Lung (tissue), 12 donors: Measurements from ENCODE around the gene KCNC1. TPM values are rescaled to one million over a fixed set of nuclear protein-coding genes. Genes with fewer than 3 reads are reported as not detected.

Experiments
- ATAC-seq: fragments of 200-7000 bp; cut with Tn5 transposase; one replicate; pipeline ENCODE4 v1.9.1; 2020; ENCODE audit warnings: moderate number of reproducible peaks; ENCODE audit not compliant: insufficient read depth, low FRiP score
- DNase-seq, 3 donors: peaks; one replicate each; pipeline ENCODE4 v3.0.0-alpha.2; 2013 to 2017
- H3K27ac ChIP-seq, 2 donors: one replicate each; pipeline ENCODE4 v1.5.1; 2013; ENCODE audit warnings: mild to moderate bottlenecking in 2 of 2, moderate library complexity in 2 of 2, control low read depth in 1 of 2, inconsistent platforms in 1 of 2, low read depth in 1 of 2, low read length in 1 of 2
- H3K27me3 ChIP-seq, 3 donors: one replicate each; pipeline ENCODE4 v1.5.1; 2013; ENCODE audit warnings: low read length in 2 of 3; ENCODE audit not compliant: control insufficient read depth in 3 of 3, insufficient read depth in 3 of 3
- H3K36me3 ChIP-seq, 4 donors: one replicate each; pipeline ENCODE4 v1.5.1; 2013; ENCODE audit warnings: low read length in 4 of 4, mild to moderate bottlenecking in 1 of 4, moderate library complexity in 1 of 4; ENCODE audit not compliant: control insufficient read depth in 4 of 4, insufficient read depth in 4 of 4
- H3K4me1 ChIP-seq, 5 donors: one replicate each; pipeline ENCODE4 v1.5.1; 2013; ENCODE audit warnings: low read length in 5 of 5, mild to moderate bottlenecking in 2 of 5, moderate library complexity in 1 of 5; ENCODE audit not compliant: control insufficient read depth in 5 of 5, insufficient read depth in 5 of 5
- H3K4me3 ChIP-seq: one replicate; pipeline ENCODE4 v1.5.1; 2013; ENCODE audit warnings: mild to moderate bottlenecking, control low read depth, moderate library complexity
- H3K9ac ChIP-seq, 2 donors: one replicate each; pipeline ENCODE4 v1.5.1; 2013; ENCODE audit warnings: low read length in 2 of 2, control low read depth in 1 of 2; ENCODE audit not compliant: insufficient read depth in 1 of 2
- H3K9me3 ChIP-seq, 4 donors: one replicate each; pipeline ENCODE4 v1.5.1; 2013; ENCODE audit warnings: low read length in 3 of 4, mild to moderate bottlenecking in 1 of 4, moderate library complexity in 1 of 4; ENCODE audit not compliant: control insufficient read depth in 4 of 4, insufficient read depth in 3 of 4
- WGBS, 2 donors: extraction: QIAGEN DNeasy Blood & Tissue Kit; methylation state at CpG; one replicate each; pipeline ENCODE4 v1.1.7; 2013; 5-methylcytosine and 5-hydroxymethylcytosine counted together
- polyA plus RNA-seq, 2 donors: library from polyadenylated mRNA; stranded (reverse); fragments of 200-250 nt; gene quantifications; one replicate each; pipeline ENCODE4 v1.2.1, GENCODE V29; 2013
- total RNA-seq, 2 donors: library from RNA; depleted of rRNA in 1 of 2; stranded (reverse); fragments of >200 nt in 1 of 2; gene quantifications; one replicate each; pipeline ENCODE4 v1.2.1, GENCODE V29; 2014 to 2021
- TF ChIP-seq, protein P1 (sequence below): IDR thresholded peaks from 2 replicates; pipeline ENCODE4 v1.5.1; 2012; ENCODE audit warnings: mild to moderate bottlenecking; ENCODE audit errors: control extremely low read depth, extremely low read depth
- donor health status: control.
- donor health status: control.
- donor health status: Bipolar disorder and iron deficiency.
- donor health status: healthy.
- donor health status: DM: yes; HTN: yes; CAD: no.

KCNC1 gene
- total and polyA plus RNA-seq, 4 donors: 0.01 TPM; not detected in 3

DNA sequence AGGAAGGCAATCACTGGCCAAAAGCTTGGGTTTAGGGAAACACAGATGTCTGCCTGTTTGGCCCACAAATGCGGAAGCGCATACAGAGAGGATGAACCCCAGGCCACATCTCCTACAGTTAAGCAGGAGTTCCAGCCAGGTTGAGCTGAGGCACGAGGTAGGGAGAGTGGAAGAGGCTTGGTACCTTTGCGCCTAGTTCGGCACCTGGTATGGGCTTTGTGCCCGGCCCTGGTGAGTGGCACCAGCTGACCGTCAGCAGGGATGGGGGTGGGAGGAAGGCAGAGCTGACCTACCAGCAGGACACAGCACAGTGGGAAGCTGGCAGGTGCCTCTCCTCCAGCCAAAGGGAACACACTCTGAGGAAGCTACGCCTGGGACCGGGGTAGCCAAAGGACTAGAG lies 57.6 kb downstream of the KCNC1 start:
- WGBS, 2 donors: 96 to 98% methylated on average over 9 of the region's 9 CpGs
- Histone ChIP-seq H3K36me3 (no peaks in the 10 kb centered on the region), H3K4me1 (peaks cover 0 to 3% (median 0%) of the 10 kb centered on the region in 5 donors), H3K27me3 (no peaks in the 10 kb centered on the region), H3K27ac (no peak overlapping the region), H3K9me3 (no peaks in the 10 kb centered on the region), H3K9ac (no peak overlapping the region), H3K4me3 (no peak overlapping the region)
- ATAC-seq (no peak), DNase-seq (no peak)
- TF ChIP-seq, protein P1, sequence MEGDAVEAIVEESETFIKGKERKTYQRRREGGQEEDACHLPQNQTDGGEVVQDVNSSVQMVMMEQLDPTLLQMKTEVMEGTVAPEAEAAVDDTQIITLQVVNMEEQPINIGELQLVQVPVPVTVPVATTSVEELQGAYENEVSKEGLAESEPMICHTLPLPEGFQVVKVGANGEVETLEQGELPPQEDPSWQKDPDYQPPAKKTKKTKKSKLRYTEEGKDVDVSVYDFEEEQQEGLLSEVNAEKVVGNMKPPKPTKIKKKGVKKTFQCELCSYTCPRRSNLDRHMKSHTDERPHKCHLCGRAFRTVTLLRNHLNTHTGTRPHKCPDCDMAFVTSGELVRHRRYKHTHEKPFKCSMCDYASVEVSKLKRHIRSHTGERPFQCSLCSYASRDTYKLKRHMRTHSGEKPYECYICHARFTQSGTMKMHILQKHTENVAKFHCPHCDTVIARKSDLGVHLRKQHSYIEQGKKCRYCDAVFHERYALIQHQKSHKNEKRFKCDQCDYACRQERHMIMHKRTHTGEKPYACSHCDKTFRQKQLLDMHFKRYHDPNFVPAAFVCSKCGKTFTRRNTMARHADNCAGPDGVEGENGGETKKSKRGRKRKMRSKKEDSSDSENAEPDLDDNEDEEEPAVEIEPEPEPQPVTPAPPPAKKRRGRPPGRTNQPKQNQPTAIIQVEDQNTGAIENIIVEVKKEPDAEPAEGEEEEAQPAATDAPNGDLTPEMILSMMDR: no peak

DNA sequence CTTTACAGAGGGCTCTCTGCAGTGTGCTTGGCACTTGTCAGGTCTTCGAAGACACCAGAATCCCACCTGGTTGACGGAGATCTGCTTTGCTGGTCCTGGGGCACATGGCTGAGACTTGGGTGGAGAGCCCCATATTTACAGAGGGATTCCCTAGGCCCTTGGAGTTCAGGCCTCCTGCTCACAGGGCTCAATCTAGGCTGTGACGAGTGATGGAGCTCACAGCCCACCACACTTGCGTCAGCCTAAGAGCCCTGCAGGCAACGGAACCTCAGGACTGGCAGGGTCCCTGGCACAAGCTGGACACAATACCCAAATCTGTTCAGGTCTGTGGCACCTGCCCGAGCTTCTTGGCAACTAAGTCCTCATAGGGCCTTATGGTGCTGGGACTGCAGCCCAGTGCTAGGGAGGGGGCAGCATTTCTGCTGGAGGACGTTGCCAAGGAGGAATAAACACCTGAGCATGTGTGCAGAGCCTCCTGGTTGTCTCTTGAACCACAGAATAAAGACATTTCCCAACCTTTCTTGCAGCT lies 59.1 kb downstream of the KCNC1 start:
- 87 to 95% methylated on average over 7 of the region's 7 CpGs for WGBS, 2 donors
- H3K27me3 ChIP-seq: no peaks in the 10 kb centered on the region
- no peaks in the 10 kb centered on the region for H3K9me3 ChIP-seq
- H3K4me3 ChIP-seq: no peak overlapping the region
- no peak overlapping the region for H3K27ac ChIP-seq
- H3K36me3 ChIP-seq: no peaks in the 10 kb centered on the region
- no peak for ATAC-seq
- no peak overlapping the region for H3K9ac ChIP-seq
- H3K4me1 ChIP-seq: peaks cover 0 to 3% (median 0%) of the 10 kb centered on the region in 5 donors
- TF ChIP-seq, protein P1: no peak
- no peak for DNase-seq

DNA sequence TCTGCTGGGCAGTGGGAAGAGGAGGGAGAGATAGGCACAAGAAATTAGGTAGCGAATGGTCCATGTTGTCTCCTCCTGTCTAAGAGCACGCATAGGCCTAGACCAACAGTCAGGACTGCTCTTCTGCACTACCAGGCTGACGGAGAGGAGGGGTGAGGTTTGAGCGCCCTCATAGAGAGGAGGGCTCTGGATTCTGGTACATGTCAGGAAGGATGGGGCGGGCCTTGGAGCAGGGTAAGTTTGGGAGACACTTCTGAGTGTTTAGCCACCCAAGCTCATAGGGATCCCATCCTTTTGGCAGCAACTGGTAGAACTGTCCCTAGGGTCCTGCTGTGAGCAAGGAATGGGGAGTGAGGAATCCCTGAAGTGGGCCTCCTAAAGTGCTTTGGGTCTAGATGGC lies 60.4 kb downstream of the KCNC1 start:
- no peak overlapping the region for H3K4me3 ChIP-seq
- H3K9ac ChIP-seq: no peak overlapping the region
- H3K9me3 ChIP-seq: no peaks in the 10 kb centered on the region
- TF ChIP-seq, protein P1: no peak
- H3K27me3 ChIP-seq: no peaks in the 10 kb centered on the region
- H3K4me1 ChIP-seq: peaks cover 0 to 3% (median 0%) of the 10 kb centered on the region in 5 donors
- ATAC-seq (no peak), DNase-seq (no peak)
- WGBS, 2 donors: 96 to 97% methylated on average over 5 of the region's 5 CpGs
- H3K27ac ChIP-seq: no peak overlapping the region
- no peaks in the 10 kb centered on the region for H3K36me3 ChIP-seq

DNA sequence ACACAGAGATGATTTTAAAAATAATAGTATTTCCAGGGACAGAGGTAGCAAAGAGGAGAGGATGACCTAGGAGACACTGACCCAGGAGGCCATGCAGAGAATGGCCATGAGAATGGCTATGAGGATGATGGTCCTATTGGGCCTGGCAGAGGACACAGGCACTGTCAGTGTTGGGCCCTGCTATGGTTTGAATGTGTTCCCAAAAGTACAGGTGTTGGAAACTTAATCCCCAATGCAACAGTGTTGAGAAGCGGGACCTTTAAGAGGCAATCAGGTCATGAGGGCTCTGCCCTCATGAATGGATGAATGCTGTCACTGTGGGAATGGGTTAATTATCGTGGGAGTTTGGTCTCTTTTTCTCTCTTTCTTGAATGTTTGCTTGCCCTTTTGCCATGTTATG lies 61.6 kb downstream of the KCNC1 start:
- Histone ChIP-seq H3K27me3 (no peaks in the 10 kb centered on the region), H3K4me1 (peaks cover 0 to 3% (median 0%) of the 10 kb centered on the region in 5 donors), H3K9ac (no peak overlapping the region), H3K36me3 (no peaks in the 10 kb centered on the region), H3K9me3 (no peaks in the 10 kb centered on the region), H3K27ac (no peak overlapping the region), H3K4me3 (no peak overlapping the region)
- DNase-seq: no peak
- no peak for ATAC-seq
- TF ChIP-seq, protein P1: no peak
- WGBS, 2 donors: 85 to 98% methylated on average over 2 of the region's 2 CpGs
